ENCODE data around the gene FADS3.
A peak's percentile ranks its signal among the peaks of the same experiment; 100 is the strongest.

Gene FADS3, protein sequence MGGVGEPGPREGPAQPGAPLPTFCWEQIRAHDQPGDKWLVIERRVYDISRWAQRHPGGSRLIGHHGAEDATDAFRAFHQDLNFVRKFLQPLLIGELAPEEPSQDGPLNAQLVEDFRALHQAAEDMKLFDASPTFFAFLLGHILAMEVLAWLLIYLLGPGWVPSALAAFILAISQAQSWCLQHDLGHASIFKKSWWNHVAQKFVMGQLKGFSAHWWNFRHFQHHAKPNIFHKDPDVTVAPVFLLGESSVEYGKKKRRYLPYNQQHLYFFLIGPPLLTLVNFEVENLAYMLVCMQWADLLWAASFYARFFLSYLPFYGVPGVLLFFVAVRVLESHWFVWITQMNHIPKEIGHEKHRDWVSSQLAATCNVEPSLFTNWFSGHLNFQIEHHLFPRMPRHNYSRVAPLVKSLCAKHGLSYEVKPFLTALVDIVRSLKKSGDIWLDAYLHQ

DNA sequence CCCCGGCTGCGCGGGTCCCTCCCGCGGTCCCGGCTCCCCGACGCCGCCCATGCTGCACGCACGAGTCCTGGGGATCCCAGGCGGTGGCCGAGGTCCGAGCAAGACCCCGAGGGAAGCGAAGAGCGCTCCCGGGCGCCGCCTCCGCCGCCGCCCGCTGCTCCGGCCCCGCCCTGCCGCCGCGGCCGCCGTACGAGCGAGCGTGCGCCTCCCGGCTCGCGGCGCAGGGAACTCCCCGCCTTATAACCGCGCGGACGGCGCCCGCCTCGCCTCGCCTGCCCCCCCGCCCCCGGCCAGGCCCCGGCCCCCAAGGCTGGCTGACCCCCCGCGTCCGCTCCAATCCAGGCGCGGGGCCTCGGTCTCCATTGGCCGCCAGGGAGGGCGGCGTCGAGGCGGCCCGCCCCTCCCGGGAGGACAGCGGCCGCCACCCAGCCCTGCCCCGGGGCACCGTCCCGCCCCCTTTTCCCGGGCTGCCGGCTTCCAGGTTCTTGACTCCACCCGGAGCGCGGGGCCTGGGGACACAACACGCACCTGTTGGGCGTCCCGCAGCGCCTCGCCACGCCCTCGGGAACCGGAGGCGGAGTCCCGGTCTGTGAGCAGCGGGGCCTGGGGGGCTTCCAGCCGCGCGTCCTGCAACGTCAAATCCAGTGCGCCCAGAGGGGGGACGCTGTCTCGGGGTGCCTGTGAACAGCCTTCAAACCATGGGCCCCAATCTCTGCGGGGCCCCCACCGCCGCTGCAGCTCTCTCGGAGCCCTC is at the start of gene FADS3:
TSS of gene FADS3 (minus strand) at position 215 of the 754 bp plus-strand sequence. CDS start at position 51, 164 bp downstream.
- DNase-seq = peak; percentile 93

DNA sequence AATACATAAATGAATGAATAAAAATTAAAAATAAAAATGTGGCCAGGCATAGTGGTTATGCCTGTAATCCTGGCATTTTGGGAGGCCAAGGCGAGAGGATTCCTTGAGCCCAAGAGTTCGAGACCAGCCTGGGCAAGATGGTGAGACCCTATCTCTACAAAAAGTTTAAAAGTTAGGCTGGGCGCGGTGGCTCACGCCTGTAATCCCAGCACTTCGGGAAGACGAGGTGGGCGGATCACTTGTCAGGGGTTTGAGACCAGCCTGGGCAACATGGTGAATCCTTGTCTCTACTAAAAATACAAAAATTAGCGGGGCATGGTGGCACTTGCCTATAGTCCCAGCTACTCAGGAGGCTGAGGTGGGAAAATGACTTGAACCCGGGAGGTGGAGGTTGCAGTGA is 49.1 kb upstream of the FADS3 start:
- no peak for DNase-seq

DNA sequence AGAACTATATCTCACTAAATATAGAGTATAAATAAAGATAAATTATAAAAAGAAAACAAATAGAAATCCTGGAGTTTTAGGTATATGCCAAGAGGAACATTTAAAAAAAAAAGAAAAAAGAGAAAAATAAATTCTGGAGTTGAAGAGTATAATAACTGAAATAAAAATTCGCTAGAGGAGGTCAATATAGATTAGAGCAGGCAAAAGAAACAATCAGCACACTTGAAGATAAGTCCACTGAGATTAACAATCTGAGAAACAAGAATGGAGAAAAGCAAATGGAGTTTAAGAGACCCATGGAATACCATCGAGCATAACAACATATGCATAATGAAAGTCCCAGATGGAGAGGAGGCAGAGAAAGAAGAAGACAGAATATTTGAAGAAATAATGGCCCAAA is 44.5 kb upstream of the FADS3 start:
- DNase-seq = no peak

DNA sequence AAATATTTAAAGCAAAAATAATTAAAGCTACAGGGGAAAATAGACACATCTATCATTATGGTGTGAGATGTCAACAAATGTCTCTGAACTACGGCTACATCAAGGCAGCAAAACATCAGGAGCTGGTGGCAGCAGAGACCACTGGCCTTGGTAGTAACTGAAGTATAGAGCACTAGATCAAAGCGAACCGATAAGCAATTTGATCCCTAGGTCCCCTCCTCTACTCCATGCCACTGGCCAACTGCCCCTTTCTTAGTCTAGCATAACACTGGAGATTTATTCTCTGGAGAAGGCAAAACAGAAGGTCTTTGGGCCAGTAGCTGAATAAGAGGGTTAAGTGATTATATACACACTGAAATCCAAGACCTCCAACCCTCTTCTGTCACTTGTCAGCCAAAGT is 39.6 kb upstream of the FADS3 start:
- no peak for DNase-seq

DNA sequence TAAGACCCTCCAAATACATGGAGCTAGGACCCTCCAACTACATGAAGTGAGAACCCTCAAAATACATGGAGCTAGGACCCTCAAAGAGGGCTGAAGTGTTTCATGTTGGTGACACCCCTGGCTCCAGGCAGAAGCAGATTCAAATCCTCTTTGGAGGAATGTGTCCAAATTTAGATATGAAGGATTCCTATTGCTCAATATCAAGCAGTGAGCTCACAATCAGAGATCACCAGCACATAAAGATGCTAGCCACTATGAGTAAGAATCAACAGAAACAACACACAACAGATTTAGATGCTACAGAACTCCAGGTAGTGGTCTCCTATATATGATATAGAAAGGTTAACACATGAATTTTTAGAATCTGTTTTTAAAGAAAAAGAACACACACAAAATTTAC is 37.3 kb upstream of the FADS3 start:
- no peak for DNase-seq

DNA sequence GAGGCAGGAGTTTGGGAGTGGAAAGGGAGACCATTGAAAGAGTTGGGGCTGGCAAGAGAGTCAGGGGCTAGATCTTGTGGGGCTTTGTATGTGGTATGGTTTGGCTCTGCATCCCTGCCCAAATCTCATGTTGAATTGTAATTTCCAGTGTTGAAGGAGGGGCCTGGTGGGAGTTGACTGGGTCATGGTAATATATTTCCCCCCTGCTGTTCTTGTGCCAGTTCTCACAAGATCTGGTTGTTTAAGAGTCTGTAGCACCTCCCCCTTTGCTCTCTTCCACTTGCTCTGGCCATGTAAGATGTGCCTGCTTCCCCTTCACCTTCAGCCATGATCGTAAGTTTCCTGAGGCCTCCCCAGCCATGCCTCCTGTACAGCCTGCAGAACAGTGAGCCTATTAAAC is 36.2 kb upstream of the FADS3 start:
- no peak for DNase-seq

DNA sequence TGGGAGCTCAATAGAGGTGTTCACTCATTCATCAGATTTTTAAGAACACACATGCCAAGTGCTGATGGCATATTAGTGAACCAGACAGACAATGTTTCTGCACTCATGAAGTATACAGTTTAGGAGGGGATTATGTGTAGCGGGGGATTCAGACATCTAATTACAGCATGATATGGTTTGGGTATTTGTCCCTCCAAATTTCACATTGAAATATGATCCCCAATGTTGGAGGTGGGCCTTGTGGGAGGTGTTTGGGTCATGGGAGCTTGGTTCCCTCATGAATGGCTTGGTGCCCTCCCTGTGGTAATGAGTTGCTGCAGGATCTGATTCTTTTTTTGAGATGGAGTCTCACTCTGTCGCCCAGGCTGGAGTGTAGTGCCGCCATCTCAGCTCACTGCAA is 34.9 kb upstream of the FADS3 start:
- DNase-seq = no peak

DNA sequence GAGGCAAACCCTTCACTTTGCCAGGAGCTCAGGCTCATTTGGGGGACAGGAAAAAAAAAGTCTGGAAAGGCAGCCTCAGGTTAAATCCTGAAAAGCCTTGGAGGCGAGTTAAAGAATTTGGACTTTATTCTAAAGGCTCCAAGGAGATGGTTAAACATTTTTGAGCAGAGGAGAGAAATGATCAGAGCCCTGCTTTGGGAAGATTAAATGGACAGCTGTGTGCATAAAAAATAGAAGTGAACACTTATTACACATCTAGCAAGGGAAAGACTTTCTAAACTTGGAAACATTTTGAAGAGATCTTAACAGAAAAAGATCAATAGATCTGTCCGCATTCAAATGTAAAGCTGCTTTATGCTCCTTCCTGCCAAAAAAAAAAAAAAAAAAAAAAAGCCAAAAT is 34.4 kb upstream of the FADS3 start:
- DNase-seq = no peak

DNA sequence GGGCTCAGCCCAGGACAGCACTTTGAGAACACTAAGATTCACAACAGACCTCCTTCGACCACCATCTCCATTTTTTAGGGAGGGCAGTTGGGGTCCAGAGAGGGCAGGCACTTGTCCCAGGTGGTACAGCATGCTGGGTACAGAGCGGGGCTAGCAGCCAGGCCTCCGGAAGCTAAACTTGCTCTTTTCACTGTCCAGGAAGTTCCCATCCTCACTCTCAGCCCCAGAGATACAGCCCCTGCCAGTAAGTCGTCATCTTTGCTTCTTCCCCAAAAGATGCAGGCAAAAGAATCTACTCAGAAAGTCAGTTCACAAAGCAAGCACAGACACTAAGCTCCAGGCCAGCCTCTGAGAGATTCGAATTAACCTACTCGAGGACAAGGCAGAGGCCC is 32.7 kb upstream of the FADS3 start:
- DNase-seq = no peak

DNA sequence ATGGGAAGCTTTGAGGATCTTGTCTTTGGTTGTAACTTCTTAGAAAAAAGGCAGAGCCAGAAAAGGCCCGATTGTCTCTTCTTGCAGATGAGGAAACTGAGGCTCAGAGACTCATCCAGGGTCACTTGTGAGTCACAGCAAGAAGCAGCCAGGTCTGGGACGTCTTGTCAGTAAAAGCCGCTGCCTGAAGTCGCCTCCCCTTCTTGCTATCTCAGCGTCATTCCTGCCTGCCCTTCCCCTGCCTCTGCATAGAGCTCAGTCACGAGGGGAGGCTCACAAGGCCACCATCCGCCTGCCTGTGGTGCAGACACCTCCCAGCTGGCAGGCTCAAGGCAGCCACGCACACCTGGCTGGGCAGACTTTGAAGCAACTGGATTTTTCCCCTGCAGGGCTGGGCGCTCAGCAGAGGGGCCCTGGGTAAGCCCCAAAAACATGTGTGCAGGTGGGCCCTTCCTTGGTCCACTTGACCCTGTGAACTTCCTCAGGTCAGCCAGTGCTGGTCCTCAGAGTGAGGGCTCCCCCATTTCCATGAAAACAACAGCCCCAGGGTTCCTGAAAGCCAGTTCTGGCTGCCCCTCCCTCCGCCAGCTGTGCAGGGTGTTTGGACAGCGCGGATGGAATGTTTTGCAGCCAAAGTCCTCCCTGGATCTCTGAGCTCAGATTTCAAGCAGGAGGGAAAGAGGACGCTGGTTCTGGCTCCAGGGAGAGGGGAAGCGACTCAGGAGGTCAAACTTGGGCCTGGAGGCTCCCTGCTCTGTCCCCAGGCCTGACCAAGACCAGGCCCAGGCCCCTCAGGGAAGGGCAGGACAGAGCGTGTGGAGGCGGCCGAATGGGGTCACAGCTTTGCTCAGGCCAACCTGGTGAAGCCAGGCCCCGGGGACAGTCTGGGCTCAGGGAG is 32.1 kb upstream of the FADS3 start:
- DNase-seq = no peak

DNA sequence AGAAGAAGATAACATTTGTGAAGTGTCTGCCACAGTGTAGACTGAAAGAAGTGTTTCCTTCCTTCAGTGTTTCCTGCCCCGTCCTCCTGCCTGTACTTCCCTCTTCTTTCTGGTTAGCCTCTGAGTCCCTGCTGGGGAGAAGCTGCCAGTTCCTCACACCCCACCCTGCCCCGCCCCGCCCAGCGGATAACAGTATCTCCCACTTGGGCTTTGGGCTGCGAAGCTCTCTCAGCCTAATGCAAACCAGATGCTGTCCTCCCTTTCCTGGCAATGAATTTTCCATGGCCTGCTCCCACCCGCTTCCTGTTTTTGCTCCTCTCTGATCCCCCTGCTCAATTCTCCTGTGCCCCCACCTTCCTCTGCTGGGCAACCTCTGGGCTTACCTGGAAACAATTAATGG is 31.2 kb upstream of the FADS3 start:
- DNase-seq = no peak

DNA sequence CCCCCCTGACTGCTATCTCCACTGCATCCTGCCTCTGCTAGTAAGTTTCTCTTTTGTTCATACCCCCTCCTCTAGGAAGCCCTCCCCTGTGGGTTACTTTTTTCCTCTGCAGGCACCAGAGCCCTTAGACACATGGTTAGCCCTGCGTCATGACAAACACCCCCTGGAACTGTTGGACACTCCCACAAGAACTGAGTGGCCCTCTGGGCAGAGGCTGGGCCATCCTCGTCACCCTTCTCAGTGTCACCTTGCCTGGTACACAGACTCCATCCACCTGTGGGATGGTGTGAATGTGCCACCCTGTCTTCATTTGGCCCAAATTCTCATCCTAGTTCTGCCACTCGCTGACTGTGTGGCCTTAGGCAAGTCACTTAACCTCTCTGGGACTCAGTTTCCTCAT is 30.1 kb upstream of the FADS3 start:
- DNase-seq = no peak

DNA sequence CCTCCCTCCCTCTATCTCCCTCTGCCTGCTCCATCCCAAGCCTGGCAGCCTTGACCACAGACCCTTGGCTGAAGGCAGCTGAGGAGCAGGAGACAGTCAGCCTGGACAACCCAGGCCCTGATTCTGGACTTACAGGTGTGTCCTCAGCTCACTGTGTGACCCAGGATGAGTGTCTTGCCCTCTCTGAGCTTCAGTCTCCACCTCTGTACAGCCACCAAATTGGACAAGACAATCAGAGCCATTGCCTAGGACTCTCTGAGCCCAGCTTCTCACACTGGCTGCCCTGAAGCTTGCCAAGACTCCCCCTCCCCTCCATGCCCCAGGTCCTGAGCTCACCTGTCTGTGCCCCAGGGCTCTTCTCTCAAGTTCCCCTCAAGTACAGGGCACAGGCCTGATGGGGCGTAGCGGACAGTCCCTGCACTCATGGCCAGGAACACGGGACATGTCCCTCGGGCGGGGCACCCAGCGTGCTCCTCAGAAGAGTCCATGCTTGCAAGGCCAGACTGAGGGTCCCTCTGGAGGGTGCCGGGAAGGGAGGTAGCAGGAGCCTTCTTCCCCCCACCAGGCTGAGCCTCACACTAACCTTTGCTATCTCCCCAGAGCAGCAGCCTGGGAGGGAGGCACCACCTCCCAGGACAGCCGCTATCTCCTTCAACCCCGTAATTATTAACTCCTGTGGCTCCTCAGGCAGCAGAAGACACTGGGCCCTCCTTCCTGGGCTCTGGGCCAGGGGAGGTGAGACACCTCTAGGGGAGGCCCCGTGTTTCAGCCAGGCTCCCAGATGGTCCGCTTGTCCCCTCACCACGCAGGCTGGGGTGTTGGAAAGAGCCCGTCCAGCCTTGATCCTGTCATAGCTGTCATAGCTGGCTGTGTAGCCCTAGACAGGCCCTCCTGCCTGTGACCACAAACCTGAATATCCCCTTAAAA is 28.6 kb upstream of the FADS3 start:
- DNase-seq = no peak

DNA sequence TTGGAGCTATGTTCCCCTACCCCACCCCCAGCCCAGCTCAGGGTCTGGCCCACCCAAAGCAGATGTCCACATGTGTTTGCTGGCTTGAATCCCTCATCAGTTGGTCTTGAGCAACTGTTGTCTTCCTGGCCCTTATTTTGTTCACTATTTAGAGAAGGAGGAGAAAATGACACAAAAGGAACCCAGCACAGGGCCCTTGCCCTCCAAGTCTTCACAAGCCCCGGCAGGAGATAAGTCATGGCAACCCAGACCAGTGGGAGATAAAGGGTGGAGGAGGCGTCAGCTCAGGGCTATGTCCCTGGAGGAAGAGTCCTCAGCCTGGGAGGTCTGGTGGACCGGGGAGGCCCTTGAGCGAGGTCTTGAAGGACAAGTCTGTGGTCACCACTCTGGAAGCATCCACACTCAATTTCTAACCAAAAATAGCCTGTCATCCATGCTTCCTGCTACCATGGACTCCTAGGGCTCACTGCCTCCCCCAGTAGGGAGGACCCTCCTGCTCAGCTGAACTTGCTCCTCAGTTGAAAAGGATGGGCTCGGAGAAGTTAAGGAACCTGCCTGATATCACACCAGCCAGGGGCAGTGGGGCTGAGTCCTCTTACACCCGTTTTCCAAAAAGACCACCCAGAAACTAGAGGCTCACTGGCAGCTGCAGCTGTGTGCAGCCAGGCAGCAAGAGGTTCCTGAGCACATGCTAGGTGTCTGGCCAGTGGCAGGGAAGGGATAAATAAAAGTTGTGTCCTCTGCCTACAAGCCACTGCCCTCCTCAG is 27.8 kb upstream of the FADS3 start:
- DNase-seq = no peak

DNA sequence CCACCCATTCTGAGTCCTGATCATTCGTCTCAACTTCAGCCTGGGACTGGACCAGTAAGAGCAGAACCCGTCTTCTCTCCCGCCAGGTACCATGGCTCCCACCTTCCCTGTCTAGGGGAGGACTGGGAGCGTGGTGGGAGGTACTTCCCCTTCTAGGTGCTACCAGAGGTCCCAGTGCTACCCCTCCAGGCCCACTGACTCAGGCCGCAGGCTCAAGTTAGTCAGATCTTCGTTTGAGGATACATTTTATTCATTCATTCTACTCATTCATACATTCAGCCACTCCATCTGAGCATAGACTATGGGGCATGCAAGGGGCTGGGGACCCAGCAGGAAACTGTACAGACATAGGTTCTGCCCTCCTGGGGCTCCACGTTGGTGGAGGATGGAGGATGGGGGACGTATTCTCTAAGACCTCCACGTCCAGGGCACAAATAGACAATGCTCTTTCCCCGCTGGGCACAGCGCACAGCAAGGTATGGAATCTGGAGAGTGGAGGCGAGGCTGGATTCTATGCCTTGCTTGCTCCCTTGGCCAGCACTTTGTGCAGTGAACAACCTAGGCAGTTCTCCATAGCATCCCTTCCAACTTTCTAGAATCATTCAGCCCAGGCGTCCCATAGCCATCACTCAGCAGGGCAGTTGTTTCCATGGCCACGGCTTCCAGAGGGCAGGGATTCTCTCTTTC is 27.0 kb upstream of the FADS3 start:
- DNase-seq = no peak

DNA sequence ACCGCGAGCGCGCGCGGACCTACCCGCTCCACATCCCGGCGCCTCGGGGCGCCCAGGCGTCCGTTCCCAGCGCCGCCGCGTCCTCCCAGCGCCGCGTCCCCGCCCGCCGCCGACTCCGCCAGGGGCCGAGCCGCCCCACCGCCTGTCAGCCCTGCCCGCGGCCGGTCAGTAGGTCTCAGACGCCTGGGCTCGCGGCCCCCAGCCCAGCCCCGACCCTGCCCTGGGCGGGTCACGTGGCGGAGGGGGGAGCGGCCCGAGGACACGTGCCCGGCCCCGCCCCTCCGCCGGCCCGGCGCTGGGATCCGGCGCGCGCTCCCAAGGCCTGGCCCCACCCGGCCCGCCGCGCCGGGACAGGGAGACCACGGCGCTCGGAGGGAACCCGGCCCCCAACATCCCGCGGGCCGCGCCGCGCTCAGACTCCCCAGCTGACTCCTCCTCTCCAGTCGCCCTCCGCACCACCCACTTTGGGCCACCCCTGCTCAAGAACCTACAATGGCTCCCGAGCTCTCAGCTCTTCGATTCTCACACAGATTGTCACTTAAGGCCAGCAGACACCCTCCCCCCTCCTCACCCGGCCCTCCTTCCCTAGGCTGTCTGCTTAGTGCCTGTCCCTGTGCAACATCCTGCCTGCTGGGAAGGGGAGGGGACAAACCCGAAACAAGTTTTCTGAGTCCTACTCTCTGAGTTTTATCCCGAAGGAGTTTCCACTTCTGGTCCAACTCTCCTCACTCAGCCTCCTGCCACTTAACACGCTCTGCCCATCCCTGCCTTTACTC is 26.2 kb upstream of the FADS3 start, which contains the start of gene RAB3IL1:
TSS of gene RAB3IL1 (minus strand) at position 233 of the 776 bp plus-strand sequence. CDS start at position 34, 199 bp downstream.
- no peak for DNase-seq

DNA sequence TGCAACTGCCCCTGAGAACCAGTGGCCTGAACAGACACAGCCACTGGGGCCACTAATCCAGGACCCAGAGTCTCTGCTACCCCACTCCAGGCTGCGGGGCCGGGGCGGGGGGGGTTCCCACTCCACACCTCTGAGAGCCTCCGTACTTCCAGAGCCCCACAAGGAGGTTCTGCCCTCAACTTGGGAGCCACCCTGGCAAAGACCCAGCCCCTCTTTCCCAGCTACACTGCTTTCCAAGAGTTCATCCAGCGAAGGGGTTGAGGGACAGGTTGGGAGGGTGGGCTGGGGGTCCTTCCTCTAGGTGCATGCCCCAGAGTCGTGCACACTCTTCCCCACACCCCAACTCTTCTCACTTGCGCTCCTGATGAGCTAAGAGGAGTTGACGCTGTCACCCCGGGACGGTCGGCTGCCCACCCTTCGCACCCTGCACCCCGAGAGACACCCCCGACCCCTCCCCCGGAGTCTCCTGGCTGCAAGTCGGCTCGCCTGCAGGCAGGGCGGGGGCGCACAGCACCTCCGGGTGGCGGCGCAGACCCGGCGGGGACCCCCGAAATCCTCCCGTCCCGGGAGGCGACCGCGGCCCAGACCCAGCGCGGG is 25.5 kb upstream of the FADS3 start:
- DNase-seq = no peak

DNA sequence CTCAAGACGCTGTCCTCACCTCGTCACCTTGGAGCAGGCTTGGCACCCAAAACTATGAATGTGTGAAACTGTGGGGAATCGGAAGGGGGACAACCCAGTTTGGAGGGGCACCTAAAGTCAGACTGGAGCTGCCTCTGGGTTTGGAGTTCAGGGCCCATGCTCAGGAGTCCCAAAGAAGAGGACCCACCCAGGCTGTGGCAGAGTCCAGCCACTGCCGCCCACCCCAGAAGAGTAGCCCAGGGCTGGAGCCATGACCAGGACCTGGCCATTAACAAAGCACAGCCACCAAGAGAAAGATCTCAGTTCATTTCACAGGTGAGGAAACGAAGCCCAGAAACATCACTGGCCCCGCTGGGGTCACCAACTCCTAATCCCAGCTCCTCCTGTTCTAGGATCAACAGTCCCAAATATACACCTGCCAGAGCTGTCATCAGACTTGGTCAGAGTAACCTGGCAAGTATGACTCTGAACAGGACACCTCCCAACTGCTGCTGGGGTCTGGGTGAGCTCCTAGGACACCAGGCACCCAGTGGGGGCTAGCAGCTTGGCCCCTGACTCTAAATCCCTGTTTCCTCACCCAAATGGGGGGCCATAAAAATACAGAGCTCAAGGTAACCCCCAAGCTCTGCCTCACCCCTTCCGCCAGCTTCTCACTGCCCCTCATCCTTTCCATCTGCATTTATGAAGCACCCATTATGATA is 23.3 kb upstream of the FADS3 start:
- no peak for DNase-seq
